Skeletal muscle tissue (tissue), 4 donors: ENCODE results near the gene MREG. TPM values are rescaled to one million over a fixed set of nuclear protein-coding genes. Genes with fewer than 3 reads are reported as not detected.
"Not testable (repeated sequence)": the region's sequence is repeated elsewhere in the genome, so short reads cannot be mapped to it uniquely, and the experiment has no call there.

Source experiments
- H3K27ac ChIP-seq: one replicate; pipeline ENCODE4 v1.7.0; 2013; ENCODE audit warnings: mild to moderate bottlenecking, low read depth, low read length, inconsistent platforms
- H3K27me3 ChIP-seq, 3 donors: one replicate each; pipeline ENCODE4 v1.7.0; 2013; ENCODE audit warnings: low read length in 3 of 3; ENCODE audit not compliant: control insufficient read depth in 3 of 3, insufficient read depth in 3 of 3
- H3K36me3 ChIP-seq, 3 donors: one replicate each; pipeline ENCODE4 v1.7.0; 2013; ENCODE audit warnings: low read length in 3 of 3; ENCODE audit not compliant: control insufficient read depth in 3 of 3, insufficient read depth in 3 of 3
- H3K4me1 ChIP-seq, 3 donors: one replicate each; pipeline ENCODE4 v1.7.0; 2013; ENCODE audit warnings: low read length in 3 of 3, mild to moderate bottlenecking in 3 of 3; ENCODE audit not compliant: control insufficient read depth in 3 of 3, insufficient read depth in 3 of 3
- H3K4me3 ChIP-seq, 3 donors: one replicate each; pipeline ENCODE4 v1.7.0; 2013; ENCODE audit warnings: low read length in 3 of 3
- H3K9ac ChIP-seq, 3 donors: one replicate each; pipeline ENCODE4 v1.7.0; 2013; ENCODE audit warnings: low read length in 3 of 3, mild to moderate bottlenecking in 3 of 3, moderate library complexity in 2 of 3, low read depth in 1 of 3
- H3K9me3 ChIP-seq, 3 donors: one replicate each; pipeline ENCODE4 v1.7.0; 2013; ENCODE audit warnings: low read length in 3 of 3; ENCODE audit not compliant: control insufficient read depth in 3 of 3
- total RNA-seq: library from RNA; depleted of rRNA; stranded (reverse); fragments of >200 nt; gene quantifications from one replicate; pipeline ENCODE4 v1.2.3, GENCODE V29; 2014
- donor health status: Osteomylitis.

Gene MREG
- total RNA-seq, 1 donor from 2014 or later, result 0.52 TPM

DNA sequence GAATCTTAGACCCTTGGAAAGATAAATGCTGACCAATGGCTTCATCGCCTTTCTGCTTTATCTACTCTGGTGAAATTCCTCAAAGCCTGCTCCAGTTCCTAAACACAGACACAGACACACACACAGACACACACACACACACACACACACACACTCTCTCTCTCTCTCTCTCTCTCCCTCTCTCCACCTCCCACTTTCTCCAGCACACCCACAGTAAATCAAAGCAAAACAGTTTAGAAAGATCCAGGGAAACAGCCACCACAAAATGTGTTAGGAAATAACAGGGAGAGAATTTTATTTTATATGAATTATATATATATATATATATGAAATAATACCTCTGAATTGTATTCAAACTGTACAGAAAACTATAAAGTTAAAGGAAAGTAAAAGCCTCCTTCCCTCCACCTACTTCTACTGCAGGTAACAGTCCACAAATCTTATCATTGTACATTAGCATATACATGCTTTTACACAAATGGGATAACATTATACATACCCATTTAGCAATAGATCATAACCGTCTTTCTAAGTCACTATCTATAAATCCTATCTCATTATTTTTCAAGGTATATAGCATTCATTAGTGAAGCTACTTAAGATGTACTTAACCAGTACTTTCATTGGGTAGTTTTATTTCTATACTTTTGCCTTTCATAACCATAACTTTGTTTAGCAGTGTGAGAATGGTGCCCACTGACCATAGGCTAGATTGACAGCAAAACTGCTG, 38.5 kb downstream of the MREG start:
- peaks cover 4 to 18% (median 10%) of the 10 kb centered on the region in 3 donors for H3K4me1 ChIP-seq
- H3K4me3 ChIP-seq, result no peak overlapping the region
- no peak overlapping the region for H3K9ac ChIP-seq
- no peaks in the 10 kb centered on the region for H3K36me3 ChIP-seq
- no peaks in the 10 kb centered on the region for H3K9me3 ChIP-seq
- H3K27me3 ChIP-seq, result no peaks in the 10 kb centered on the region
- H3K27ac ChIP-seq, result peak overlapping the region; percentile 66

DNA sequence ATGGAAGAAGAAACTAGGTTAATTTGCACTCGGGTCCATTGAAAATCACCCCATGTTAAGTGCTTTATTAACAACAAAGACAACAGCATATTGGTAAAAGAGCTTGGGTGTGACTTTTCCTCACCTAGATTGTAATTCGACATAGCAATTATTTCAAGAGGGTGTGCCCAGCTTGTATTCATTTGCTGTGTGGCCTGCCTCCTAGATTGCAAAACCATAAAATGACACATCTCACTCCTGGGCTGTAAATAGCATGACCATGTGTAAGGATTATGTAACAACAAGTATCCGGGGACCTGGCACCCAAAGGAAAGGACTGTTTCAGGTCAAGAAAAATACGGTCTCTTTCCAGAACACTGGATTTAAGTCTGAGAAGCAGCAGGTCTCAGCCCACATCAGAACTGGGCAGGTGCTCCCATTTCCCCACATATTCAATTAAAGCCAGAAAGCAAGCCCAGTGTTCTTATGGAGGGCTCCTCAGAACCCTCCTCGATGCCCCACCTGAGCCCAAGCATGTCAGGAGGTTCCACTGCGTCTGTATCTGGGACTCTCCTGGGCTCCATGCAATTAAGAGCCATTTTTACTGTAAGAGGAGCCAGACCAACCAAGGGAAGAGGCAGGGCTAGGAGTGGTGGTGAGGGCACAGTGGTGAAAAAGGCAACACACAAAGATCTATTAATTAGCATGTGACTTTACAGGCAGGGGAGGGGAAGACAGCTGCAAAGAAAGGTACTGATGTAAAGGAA, 39.2 kb downstream of the MREG start:
- Histone ChIP-seq H3K4me1 (peaks cover 4 to 18% (median 10%) of the 10 kb centered on the region in 3 donors), H3K4me3 (no peak overlapping the region), H3K27ac (peak overlapping the region; percentile 66), H3K9ac (no peak overlapping the region), H3K9me3 (no peaks in the 10 kb centered on the region), H3K36me3 (no peaks in the 10 kb centered on the region), H3K27me3 (no peaks in the 10 kb centered on the region)

DNA sequence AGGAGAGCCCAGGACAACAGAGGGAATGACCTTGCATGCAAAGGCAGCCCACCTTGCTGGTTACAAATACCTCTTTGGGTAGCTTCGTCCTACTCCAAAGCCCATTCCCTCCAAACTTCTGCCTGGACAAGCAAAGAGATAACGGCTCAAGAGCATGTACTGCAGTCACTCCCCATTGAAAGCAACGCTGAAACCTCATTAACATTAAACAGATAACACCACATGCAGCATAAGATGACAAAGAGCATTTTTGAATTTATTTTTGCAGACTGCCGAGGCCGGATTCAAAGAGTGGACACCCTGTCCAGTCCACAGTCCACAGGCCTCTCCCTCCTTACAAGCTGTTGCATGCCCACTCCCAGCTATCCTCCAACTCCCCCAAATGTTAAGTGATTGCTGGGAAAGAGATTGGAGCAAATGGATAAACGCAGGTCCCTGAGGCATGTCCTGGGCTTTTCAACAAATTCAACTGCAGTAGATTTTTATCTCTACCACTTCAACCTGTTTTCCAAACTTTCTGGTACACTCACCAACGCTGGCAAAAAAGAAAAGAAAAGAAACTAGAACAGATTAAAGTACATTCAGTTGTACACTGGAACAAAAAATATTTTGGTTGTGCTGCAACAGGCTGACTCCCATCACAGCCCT, 40.1 kb downstream of the MREG start:
- peaks cover 4 to 18% (median 10%) of the 10 kb centered on the region in 3 donors for H3K4me1 ChIP-seq
- H3K9ac ChIP-seq, result no peak overlapping the region
- H3K4me3 ChIP-seq, result no peak overlapping the region
- no peak overlapping the region for H3K27ac ChIP-seq
- H3K36me3 ChIP-seq, result no peaks in the 10 kb centered on the region
- H3K9me3 ChIP-seq, result no peaks in the 10 kb centered on the region
- H3K27me3 ChIP-seq, result no peaks in the 10 kb centered on the region

DNA sequence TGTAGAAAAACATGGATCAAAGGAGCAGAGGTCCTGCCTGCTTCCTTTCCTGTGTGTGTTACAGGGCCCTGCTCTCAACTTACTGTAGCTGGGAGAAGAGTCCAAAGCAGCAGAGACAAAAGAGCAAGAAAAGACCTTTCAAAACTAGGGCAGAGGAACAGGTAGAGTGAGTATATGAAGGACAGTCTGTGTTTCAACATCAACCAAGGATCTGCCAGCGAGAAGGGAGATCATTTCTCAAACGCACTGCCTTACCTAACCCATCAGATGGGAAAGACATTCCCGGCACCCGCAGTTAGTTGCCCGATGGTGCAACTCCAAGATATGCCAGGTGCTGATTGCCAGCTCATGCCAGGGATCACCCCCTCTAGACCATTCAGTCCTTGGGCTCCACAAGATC, 41.7 kb downstream of the MREG start:
- Histone ChIP-seq H3K27me3 (no peaks in the 10 kb centered on the region), H3K27ac (no peak overlapping the region), H3K9me3 (no peaks in the 10 kb centered on the region), H3K4me3 (no peak overlapping the region), H3K9ac (no peak overlapping the region), H3K4me1 (peaks cover 4 to 18% (median 10%) of the 10 kb centered on the region in 3 donors), H3K36me3 (no peaks in the 10 kb centered on the region)

DNA sequence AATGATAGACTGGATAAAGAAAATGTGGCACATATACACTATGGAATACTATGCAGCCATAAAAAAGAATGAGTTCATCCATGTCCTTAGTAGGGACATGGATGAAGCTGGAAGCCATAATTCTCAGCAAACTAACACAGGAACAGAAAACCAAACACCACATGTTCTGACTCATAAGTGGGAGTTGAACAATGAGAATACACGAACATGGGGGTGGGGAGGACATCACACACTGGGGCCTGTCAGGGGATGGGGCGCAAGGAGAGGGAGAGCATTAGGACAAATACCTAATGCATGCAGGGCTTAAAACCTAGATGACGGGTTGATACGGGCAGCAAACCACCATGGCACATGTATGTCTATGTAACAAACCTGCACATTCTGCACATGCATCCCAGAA, 42.5 kb downstream of the MREG start:
- H3K27me3 ChIP-seq, H3K27ac ChIP-seq, H3K4me3 ChIP-seq, H3K36me3 ChIP-seq, H3K9me3 ChIP-seq, H3K9ac ChIP-seq: not testable (repeated sequence)
- peaks cover 4 to 18% (median 10%) of the 10 kb centered on the region in 3 donors for H3K4me1 ChIP-seq

DNA sequence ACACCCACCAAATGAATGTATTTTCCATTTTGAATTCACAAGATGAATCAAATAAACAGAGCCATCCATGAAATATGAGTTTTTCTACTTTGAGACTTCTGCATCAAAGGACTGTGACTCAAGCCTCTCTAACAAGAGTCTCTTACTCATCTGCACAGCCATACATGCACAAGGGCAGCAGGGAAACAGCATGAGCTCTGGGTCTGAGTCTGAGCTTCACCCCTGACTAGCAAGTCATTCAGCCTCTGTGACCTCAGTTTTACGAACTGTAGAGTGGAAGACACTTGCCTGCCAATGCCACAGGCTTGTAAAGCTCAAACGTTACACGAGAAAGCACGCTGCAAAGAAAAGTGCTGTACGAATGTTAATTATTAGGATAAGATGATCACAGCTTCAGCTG, 42.9 kb downstream of the MREG start:
- H3K4me3 ChIP-seq, result no peak overlapping the region

DNA sequence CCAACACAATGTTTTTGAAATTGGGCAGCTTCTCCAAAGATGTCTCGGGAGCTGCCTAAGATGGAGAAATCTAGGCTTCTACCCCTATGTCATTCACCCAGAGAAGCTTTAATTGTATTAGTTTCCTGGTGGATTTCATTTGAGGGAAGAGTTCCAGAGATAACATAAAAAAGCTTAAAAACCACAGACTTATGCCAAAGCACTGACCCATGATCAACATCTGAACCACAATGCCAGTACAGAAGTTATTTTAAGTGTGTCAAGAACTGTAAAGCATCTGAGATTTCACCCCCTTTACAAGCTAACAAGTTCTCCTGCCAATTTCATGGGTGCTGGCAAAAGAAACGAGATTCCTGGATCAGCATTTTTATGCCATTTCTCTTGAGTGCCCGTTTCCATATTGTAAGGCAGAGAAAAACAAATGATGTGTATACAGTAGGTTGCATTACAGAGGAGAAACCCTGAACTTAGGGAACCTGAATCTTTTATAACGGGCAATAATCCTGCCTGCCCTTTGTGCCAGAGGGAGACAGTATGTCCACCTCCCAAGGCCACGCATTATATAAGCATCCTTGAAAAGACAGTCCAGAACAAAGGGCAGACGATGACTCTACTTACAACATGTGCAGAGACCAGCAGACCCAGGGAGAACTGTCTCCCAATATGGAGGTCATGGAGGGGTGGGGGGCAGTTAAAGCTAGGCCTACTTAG, 44.1 kb downstream of the MREG start:
- peaks cover 4 to 15% (median 8%) of the 10 kb centered on the region in 3 donors for H3K4me1 ChIP-seq
- H3K27ac ChIP-seq, result no peak overlapping the region
- H3K9me3 ChIP-seq, result no peaks in the 10 kb centered on the region
- H3K4me3 ChIP-seq, result no peak overlapping the region
- H3K9ac ChIP-seq, result no peak overlapping the region
- no peaks in the 10 kb centered on the region for H3K36me3 ChIP-seq
- no peaks in the 10 kb centered on the region for H3K27me3 ChIP-seq

More for the DNA sequence above, 42.9 kb downstream of the MREG start:
- Histone ChIP-seq H3K36me3 (no peaks in the 10 kb centered on the region), H3K9ac (no peak overlapping the region), H3K4me1 (peaks cover 4 to 18% (median 10%) of the 10 kb centered on the region in 3 donors), H3K27me3 (no peaks in the 10 kb centered on the region), H3K27ac (no peak overlapping the region), H3K9me3 (no peaks in the 10 kb centered on the region)

DNA sequence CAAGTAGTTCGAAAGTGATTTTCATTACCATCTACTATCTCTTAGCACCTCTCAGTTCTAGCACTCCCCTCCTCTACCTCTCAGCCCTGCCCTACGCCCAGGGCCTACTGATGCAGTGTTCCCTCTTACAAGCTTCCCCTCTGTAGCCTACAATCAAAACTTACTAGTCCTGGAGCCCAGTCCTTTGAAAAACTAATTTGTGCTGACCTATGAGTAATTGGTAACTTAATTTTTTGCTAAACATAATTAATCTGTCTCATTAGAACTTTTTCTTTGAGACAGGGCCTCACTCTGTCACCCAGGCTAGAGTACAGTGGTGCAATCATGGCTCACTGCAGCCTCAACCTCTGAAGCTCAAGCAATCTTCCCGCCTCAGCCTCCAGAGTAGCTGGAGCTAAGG, 44.9 kb downstream of the MREG start:
- H3K27ac ChIP-seq, result no peak overlapping the region
- H3K9me3 ChIP-seq, result no peaks in the 10 kb centered on the region
- H3K4me1 ChIP-seq, result peaks cover under 1 to 7% (median under 1%) of the 10 kb centered on the region in 3 donors
- H3K9ac ChIP-seq, result no peak overlapping the region
- H3K36me3 ChIP-seq, result no peaks in the 10 kb centered on the region
- no peak overlapping the region for H3K4me3 ChIP-seq
- no peaks in the 10 kb centered on the region for H3K27me3 ChIP-seq

DNA sequence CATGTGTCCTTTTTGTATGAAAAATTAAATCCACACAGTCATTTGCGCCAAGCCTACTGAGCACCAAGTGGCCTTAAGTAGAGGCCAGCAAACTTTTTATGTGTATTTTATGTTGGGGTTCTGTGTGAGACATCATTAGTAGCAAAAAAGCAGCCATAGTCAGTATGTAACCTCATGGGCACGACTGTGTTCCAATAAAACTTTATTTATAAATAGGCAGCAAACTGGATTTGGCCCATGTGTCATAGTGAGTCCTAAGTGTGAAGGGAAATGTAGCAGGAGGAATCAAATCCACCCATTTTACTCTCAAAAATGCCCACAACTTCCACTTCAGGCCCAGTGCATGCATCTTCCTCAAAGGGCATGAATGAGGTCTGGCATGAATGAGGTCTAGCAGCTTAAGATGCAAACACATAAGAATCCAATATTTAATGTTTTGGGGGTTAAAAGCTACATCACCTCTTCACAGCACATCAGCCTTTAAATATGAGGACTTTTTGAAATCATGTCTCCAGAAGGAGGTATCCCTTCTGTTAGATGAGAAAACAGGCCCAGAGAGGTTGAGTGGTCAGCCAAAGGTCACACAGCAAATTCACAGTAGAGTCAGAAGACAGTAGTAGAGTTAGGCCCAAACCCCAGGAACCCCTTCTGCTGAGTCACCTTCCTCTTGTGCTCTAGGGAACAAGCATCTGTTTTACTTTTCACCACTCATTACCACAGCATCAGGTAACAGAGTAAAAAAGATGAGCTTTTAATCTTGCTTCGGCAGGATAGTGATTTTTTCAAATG, 45.6 kb downstream of the MREG start:
- Histone ChIP-seq H3K9ac (no peak overlapping the region), H3K27ac (no peak overlapping the region), H3K9me3 (no peaks in the 10 kb centered on the region), H3K27me3 (no peaks in the 10 kb centered on the region), H3K4me1 (no peaks in the 10 kb centered on the region), H3K4me3 (no peak overlapping the region), H3K36me3 (no peaks in the 10 kb centered on the region)
